ENCODE data around the gene DEGS2. TPM values are rescaled to one million over a fixed set of nuclear protein-coding genes. Genes with fewer than 3 reads are reported as not detected.

DEGS2 gene
- total and polyA plus RNA-seq, 2 donors (not counting 1 experiment from before 2014, with no cell fraction given), result 0.82 to 6.4 TPM

DNA sequence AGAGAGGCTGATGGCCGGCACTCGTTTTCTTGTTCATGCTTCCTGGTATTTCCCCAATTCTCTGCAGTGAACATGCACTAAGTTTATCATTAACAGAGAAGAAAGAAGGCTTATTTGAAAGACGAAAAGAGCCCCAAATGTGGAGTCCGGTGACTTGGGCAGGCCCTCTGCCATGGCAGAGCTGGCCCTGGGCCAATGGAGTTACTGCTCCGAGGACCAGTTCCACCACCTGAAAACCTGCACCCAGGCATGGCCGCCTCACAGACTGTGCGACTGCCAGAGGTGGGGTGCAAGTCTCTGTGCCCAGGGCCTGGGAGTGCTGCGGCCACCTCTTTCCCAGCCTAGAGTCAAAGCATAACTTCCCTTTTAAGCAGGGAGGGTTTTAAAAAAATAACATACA, 24.9 kb downstream of the DEGS2 start:
- Histone ChIP-seq H4K20me1 (ENCODE audit: control insufficient read depth, insufficient read depth, low read length, poor library complexity, severe bottlenecking) (peaks cover 81% of the 10 kb centered on the region), H3K9ac (ENCODE audit: low read length) (no peak overlapping the region), H3K4me1 (ENCODE audit: control insufficient read depth in 2 of 2, insufficient read depth in 2 of 2, low read length in 2 of 2) (no peaks in the 10 kb centered on the region), H3K27ac (ENCODE audit: low read length in 2 of 2) (no peak overlapping the region), H3K9me3 (ENCODE audit: control extremely low read depth in 1 of 3, control insufficient read depth in 2 of 3, insufficient read depth in 1 of 3, low read length in 2 of 3) (no peaks in the 10 kb centered on the region), H3K4me3 (ENCODE audit: control extremely low read depth in 1 of 5, extremely low read depth in 1 of 5, insufficient read depth in 1 of 5, low read depth in 2 of 5, low read length in 4 of 5) (no peak overlapping the region), H3K27me3 (replicated peaks in 1 of 4; ENCODE audit: control extremely low read depth in 1 of 4, control insufficient read depth in 3 of 4, insufficient read depth in 4 of 4, low read length in 3 of 4) (no peaks in the 10 kb centered on the region), H2AFZ (ENCODE audit: insufficient read depth, low read depth, low read length, poor library complexity, severe bottlenecking) (no peak overlapping the region), H3K4me2 (replicated peaks; ENCODE audit: low read depth, low read length, poor library complexity, severe bottlenecking) (no peak overlapping the region), H3K36me3 (replicated peaks in 1 of 2; ENCODE audit: control extremely low read depth in 1 of 2, control insufficient read depth in 1 of 2, extremely low read depth in 1 of 2, insufficient read depth in 2 of 2, low read length in 1 of 2) (peaks cover 0 to 99% of the 10 kb centered on the region in 2 experiments), H3K79me2 (ENCODE audit: control insufficient read depth, insufficient read depth, low read length) (peaks cover 19% of the 10 kb centered on the region)
- intact Hi-C loops (cut with micrococcal nuclease), result no loop called here
- Mint-ChIP-seq H3K4me3 (no peak overlapping the region), H3K4me1 (peaks cover 4% of the 10 kb centered on the region), H3K27me3 (no peaks in the 10 kb centered on the region), H3K9me3 (ENCODE audit: insufficient read depth) (no peaks in the 10 kb centered on the region), H3K27ac (no peak overlapping the region)
- CTCF ChIA-PET, result no interaction called here
- ATAC-seq (ENCODE audit: low read depth) (no peak), DNase-seq (no peak)
- POLR2A ChIA-PET, result no interaction called here
- WGBS (ENCODE audit: insufficient coverage), result 95% methylated on average over 5 of the region's 8 CpGs
- TF ChIP-seq EZH2 (IDR thresholded peaks at IDR 0.05; ENCODE audit: borderline replicate concordance, insufficient read depth, low read depth, low read length, poor library complexity, severe bottlenecking), result no peak
- TF ChIP-seq, protein P1, sequence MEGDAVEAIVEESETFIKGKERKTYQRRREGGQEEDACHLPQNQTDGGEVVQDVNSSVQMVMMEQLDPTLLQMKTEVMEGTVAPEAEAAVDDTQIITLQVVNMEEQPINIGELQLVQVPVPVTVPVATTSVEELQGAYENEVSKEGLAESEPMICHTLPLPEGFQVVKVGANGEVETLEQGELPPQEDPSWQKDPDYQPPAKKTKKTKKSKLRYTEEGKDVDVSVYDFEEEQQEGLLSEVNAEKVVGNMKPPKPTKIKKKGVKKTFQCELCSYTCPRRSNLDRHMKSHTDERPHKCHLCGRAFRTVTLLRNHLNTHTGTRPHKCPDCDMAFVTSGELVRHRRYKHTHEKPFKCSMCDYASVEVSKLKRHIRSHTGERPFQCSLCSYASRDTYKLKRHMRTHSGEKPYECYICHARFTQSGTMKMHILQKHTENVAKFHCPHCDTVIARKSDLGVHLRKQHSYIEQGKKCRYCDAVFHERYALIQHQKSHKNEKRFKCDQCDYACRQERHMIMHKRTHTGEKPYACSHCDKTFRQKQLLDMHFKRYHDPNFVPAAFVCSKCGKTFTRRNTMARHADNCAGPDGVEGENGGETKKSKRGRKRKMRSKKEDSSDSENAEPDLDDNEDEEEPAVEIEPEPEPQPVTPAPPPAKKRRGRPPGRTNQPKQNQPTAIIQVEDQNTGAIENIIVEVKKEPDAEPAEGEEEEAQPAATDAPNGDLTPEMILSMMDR (IDR thresholded peaks at IDR 0.05), result no peak

DNA sequence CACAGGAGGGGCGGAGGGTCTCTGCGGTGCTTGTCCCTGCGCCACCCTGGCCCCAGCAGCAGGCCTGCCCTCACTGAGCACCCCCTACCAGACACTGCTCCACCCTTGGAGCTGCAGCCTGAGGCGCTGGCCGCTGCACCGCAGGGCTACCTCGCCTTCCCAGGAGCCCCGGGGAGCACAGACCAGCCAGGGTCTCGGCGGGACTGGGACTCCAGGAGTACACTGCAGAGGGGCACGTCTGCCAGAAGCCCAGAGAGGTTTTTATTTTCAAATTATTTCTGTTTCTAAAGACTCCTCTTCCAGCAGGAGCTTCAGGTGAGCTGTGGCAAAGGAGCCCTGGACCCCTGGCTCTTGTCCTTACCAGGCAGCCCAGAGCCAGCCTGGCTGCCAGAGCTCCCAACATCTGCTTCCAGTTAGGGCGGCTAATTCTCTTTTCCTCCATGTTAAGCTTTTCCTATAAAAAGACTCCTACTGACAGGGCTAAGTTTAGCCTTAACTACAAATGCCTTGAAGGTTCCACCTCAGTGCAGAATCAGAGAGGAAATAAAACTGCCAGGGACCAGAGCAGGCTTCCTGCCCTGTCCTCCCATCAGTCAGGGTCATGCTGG, 26.4 kb downstream of the DEGS2 start:
- no peak overlapping the region for H3K4me3 ChIP-seq (ENCODE audit: control extremely low read depth in 1 of 5, extremely low read depth in 1 of 5, insufficient read depth in 1 of 5, low read depth in 2 of 5, low read length in 4 of 5)
- H3K4me2 ChIP-seq (replicated peaks; ENCODE audit: low read depth, low read length, poor library complexity, severe bottlenecking), result no peak overlapping the region
- no peak overlapping the region for H3K9ac ChIP-seq (ENCODE audit: low read length)
- ChIA-PET POLR2A (interaction anchor here (0.5 kb wide), 1 partner anchor 150 kb away, joined by 4 read pairs; no protein-coding TSS in a partner anchor), CTCF (interaction anchor here (0.8 to 1.4 kb wide), 2 partner anchors 60 to 151 kb away, joined by 3 read pairs; no protein-coding TSS in a partner anchor)
- no peak for DNase-seq
- no peak overlapping the region for H3K27ac ChIP-seq (ENCODE audit: low read length in 2 of 2)
- intact Hi-C loops (cut with micrococcal nuclease), result no loop called here
- Mint-ChIP-seq H3K9me3 (ENCODE audit: insufficient read depth) (no peaks in the 10 kb centered on the region), H3K27me3 (no peaks in the 10 kb centered on the region), H3K4me3 (no peak overlapping the region), H3K4me1 (no peaks in the 10 kb centered on the region), H3K27ac (no peak overlapping the region)
- no peaks in the 10 kb centered on the region for H3K9me3 ChIP-seq (ENCODE audit: control extremely low read depth in 1 of 3, control insufficient read depth in 2 of 3, insufficient read depth in 1 of 3, low read length in 2 of 3)
- 96% methylated on average over 12 of the region's 12 CpGs for whole genome bisulfite sequencing (ENCODE audit: insufficient coverage)
- H2AFZ ChIP-seq (ENCODE audit: insufficient read depth, low read depth, low read length, poor library complexity, severe bottlenecking), result no peak overlapping the region
- peaks cover 24% of the 10 kb centered on the region for H3K79me2 ChIP-seq (ENCODE audit: control insufficient read depth, insufficient read depth, low read length)
- peaks cover 75% of the 10 kb centered on the region for H4K20me1 ChIP-seq (ENCODE audit: control insufficient read depth, insufficient read depth, low read length, poor library complexity, severe bottlenecking)
- no peak for TF ChIP-seq EZH2 (IDR thresholded peaks at IDR 0.05; ENCODE audit: borderline replicate concordance, insufficient read depth, low read depth, low read length, poor library complexity, severe bottlenecking)
- TF ChIP-seq, protein P1 (IDR thresholded peaks at IDR 0.05), result no peak
- H3K4me1 ChIP-seq (ENCODE audit: control insufficient read depth in 2 of 2, insufficient read depth in 2 of 2, low read length in 2 of 2), result no peaks in the 10 kb centered on the region
- no peaks in the 10 kb centered on the region for H3K27me3 ChIP-seq (replicated peaks in 1 of 4; ENCODE audit: control extremely low read depth in 1 of 4, control insufficient read depth in 3 of 4, insufficient read depth in 4 of 4, low read length in 3 of 4)
- peaks cover 0 to 98% of the 10 kb centered on the region in 2 experiments for H3K36me3 ChIP-seq (replicated peaks in 1 of 2; ENCODE audit: control extremely low read depth in 1 of 2, control insufficient read depth in 1 of 2, extremely low read depth in 1 of 2, insufficient read depth in 2 of 2, low read length in 1 of 2)
- ATAC-seq (ENCODE audit: low read depth), result no peak

Data from B cell (primary cell).